Fibroblast of mammary gland (primary cell): Measurements from ENCODE around the gene LRRC10.
"Not testable (repeated sequence)": the region's sequence is repeated elsewhere in the genome, so short reads cannot be mapped to it uniquely, and the experiment has no call there.

Source experiments
- DNase-seq: peaks from one replicate; pipeline ENCODE4 v3.0.0-alpha.2; 2010; ENCODE audit warnings: low read depth
- H3K4me3 ChIP-seq: 2 replicates; pipeline ENCODE4 v1.5.1; 2011; ENCODE audit warnings: low read depth, mild to moderate bottlenecking, low read length, moderate library complexity; ENCODE audit not compliant: control insufficient read depth
- CTCF ChIP-seq: conservative IDR thresholded peaks from 2 replicates; pipeline ENCODE4 v1.5.1; 2011; ENCODE audit warnings: low read depth, low read length, inconsistent platforms; ENCODE audit not compliant: control insufficient read depth, insufficient read depth

Gene LRRC10

DNA sequence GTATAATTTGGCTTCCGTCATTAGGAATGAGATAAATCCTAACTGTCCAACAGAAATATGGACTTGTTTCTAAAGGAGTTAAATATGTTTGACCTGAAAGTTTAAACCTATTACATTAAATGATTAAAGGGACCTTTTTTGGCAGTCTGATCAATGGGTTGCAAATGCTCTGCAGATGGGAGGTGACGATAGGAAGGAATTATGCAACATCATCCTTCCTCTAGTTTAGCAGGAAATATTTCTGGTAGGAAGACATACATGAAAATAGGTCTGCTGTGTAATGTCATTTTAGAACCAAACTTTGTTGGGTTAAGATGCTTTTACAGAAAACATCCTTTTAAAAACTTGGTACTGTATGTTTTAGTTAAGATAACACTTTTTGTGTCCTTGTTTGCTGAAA lies 2.6 kb downstream of the LRRC10 start:
- no peak overlapping the region for H3K4me3 ChIP-seq
- peak; percentile 28 for DNase-seq
- TF ChIP-seq CTCF = no peak

- DNase-seq = not testable (repeated sequence)
Measured at GRCh38 chr12:69604275-69604674, 6.4 kb downstream of the LRRC10 start.

GRCh38 chr12:69603556-69603955 lies 7.2 kb downstream of the LRRC10 start:
- H3K4me3 ChIP-seq, DNase-seq: not testable (repeated sequence)

More at GRCh38 chr12:69604275-69604674, 6.4 kb downstream of the LRRC10 start:
- H3K4me3 ChIP-seq = not testable (repeated sequence)

GRCh38 chr12:69602954-69603353 lies 7.8 kb downstream of the LRRC10 start:
- no peak for TF ChIP-seq CTCF
- H3K4me3 ChIP-seq = no peak overlapping the region
- no peak for DNase-seq

GRCh38 chr12:69601962-69602685 lies 8.6 kb downstream of the LRRC10 start:
- no peak for TF ChIP-seq CTCF
- no peak for DNase-seq
- no peak overlapping the region for H3K4me3 ChIP-seq

DNA sequence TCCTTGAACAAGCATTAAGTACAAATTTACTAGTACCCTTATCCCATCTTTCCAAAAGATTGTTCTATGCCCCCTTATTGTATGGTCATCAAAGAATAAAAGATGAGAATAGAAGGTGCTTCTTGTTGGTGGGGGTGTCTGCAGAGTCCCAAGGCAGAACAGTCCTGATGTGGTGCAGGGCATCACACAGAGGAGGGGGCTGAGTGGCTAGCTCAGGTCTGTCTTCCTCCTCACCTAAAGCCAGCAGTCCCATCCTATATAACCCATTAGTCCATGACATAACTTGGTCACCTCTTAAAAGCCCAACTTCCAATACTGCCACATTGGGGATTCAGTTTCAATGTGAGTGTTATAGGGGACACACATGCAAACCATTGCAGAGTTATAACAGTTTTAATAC lies 9.9 kb downstream of the LRRC10 start:
- no peak for TF ChIP-seq CTCF
- H3K4me3 ChIP-seq = no peak overlapping the region
- no peak for DNase-seq

GRCh38 chr12:69598174-69598753 lies 12.4 kb downstream of the LRRC10 start:
- no peak for TF ChIP-seq CTCF
- DNase-seq = no peak

GRCh38 chr12:69595689-69596088 lies 15.0 kb downstream of the LRRC10 start:
- H3K4me3 ChIP-seq = no peak overlapping the region
- no peak for TF ChIP-seq CTCF
- no peak for DNase-seq

More at GRCh38 chr12:69598174-69598753, 12.4 kb downstream of the LRRC10 start:
- H3K4me3 ChIP-seq = no peak overlapping the region
